GM19452 (cell line): ENCODE results near the gene NEDD4L.
"Not testable (repeated sequence)": the region's sequence is repeated elsewhere in the genome, so short reads cannot be mapped to it uniquely, and the experiment has no call there.

Experiments
- ATAC-seq: cut with Tn5 transposase; IDR thresholded peaks from one replicate; pipeline ENCODE4 v1.9.1; 2021; ENCODE audit not compliant: unreplicated experiment

NEDD4L gene

GRCh38 chr18:58257461-58257860 lies 213.4 kb downstream of the NEDD4L start:
- ATAC-seq = no peak

- ATAC-seq = no peak
These were observed 214.8 kb downstream of the NEDD4L start for GRCh38 chr18:58258692-58259342.

GRCh38 chr18:58263055-58263957 lies 219.3 kb downstream of the NEDD4L start:
- ATAC-seq = no peak

- no peak for ATAC-seq
These were observed 220.0 kb downstream of the NEDD4L start for GRCh38 chr18:58264075-58264474.

- ATAC-seq = no peak
These were observed 220.8 kb downstream of the NEDD4L start for GRCh38 chr18:58264840-58265239.

- ATAC-seq = not testable (repeated sequence)
These were observed 221.5 kb downstream of the NEDD4L start for GRCh38 chr18:58265489-58265888.

- no peak for ATAC-seq
These were observed 222.3 kb downstream of the NEDD4L start for GRCh38 chr18:58266291-58266690.

- no peak for ATAC-seq
These were observed 223.5 kb downstream of the NEDD4L start for GRCh38 chr18:58267493-58267892.

GRCh38 chr18:58268849-58269248 lies 224.8 kb downstream of the NEDD4L start:
- no peak for ATAC-seq

GRCh38 chr18:58269931-58270330 lies 225.9 kb downstream of the NEDD4L start:
- no peak for ATAC-seq

- ATAC-seq = no peak
These were observed 226.4 kb downstream of the NEDD4L start for GRCh38 chr18:58270396-58270795.

- ATAC-seq = no peak
These were observed 227.7 kb downstream of the NEDD4L start for GRCh38 chr18:58271770-58272169.

- no peak for ATAC-seq
These were observed 228.2 kb downstream of the NEDD4L start for GRCh38 chr18:58272209-58272608.

- no peak for ATAC-seq
These were observed 228.9 kb downstream of the NEDD4L start for GRCh38 chr18:58272779-58273435.

GRCh38 chr18:58275176-58275575 lies 231.2 kb downstream of the NEDD4L start:
- ATAC-seq = no peak

- ATAC-seq = no peak
These were observed 233.0 kb downstream of the NEDD4L start for GRCh38 chr18:58276789-58277739.

GRCh38 chr18:58279504-58280175 lies 235.6 kb downstream of the NEDD4L start:
- ATAC-seq = no peak

GRCh38 chr18:58280191-58280590 lies 236.2 kb downstream of the NEDD4L start:
- no peak for ATAC-seq

GRCh38 chr18:58282872-58283271 lies 238.8 kb downstream of the NEDD4L start:
- not testable (repeated sequence) for ATAC-seq
